Fibroblast of skin of left quadriceps (primary cell): ENCODE results near the gene DPM2.

Experiments used
- DNase-seq, 2 experiments: peaks; one replicate each; pipeline ENCODE4 v3.0.0-alpha.2; 2013; ENCODE audit warnings: low read depth in 2 of 2

Gene DPM2

GRCh38 chr9:127973169-127974000, 35.7 kb upstream of the DPM2 start:
- no peak for DNase-seq

DNA sequence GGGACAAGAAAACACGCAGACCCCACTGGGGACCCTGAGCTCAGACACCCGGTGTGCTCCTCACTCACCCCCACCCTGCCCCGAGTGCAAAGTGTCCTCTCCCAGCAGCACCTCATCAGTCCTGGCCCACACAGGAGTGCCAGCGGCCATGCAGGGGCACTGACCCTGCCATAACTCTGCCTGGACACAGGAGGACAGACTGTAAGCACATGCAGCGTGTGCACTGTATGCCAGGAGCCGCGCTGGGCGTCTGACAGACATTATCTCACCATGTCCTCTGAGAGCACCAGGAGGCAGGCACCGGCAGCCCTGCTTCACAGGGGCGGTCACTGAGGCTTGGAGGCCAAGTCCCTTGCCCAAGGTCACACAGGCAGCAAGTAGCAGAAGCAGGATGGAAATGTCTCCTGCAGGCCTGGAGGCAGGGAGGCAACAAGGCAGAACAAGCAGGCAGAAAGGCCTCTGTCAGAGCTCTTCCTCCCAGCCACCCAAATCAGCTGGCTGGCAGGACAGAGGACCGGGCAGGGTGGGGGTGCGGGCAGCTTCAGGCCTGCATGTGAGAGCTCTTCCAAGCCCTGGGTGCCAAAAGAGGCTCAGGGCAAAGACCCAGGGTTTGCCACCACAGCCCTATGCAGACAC, 34.7 kb upstream of the DPM2 start:
- DNase-seq, result no peak

DNA sequence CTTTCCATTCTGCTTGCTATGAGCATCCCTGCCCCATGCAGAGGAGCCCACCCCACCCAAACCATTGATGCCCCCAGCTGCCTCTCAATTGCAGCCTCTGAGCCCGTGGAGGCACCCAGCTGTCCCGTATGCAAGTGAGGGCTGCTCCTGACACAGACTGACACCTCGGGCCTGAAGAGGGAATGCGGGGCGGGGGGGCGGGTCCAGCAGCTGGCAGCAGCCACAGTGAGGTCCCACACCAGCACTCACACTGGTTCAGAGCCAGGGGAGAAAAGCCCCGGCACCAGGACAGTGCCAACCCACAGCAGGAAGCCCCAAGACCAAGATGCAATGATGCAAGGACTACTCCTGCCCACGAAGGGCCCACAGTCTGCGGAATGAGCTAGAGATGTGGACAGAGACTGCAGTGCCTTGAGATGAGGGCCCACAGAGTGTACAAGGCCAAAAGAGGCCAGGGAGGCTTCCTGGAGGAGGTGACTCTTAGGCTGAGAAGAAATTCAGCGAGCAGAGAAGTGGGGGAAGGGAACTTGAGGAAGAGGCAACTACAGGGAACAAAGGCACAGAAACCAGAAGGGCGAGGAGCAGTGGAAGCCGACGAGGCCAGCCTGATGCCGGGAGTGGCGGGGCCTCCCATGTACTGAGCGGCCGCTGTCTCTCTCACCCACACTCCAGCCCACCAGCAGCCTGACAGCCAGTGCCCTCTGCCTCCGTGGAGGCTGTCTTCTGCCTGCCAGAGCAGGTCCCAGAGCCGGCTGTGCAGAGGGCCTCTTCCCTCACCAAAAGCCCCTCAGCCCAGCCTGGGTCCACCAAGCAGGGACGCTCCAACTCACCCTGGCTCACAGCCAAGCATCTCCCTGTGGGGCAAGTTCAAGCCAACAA, 33.9 kb upstream of the DPM2 start:
- DNase-seq, result no peak

DNA sequence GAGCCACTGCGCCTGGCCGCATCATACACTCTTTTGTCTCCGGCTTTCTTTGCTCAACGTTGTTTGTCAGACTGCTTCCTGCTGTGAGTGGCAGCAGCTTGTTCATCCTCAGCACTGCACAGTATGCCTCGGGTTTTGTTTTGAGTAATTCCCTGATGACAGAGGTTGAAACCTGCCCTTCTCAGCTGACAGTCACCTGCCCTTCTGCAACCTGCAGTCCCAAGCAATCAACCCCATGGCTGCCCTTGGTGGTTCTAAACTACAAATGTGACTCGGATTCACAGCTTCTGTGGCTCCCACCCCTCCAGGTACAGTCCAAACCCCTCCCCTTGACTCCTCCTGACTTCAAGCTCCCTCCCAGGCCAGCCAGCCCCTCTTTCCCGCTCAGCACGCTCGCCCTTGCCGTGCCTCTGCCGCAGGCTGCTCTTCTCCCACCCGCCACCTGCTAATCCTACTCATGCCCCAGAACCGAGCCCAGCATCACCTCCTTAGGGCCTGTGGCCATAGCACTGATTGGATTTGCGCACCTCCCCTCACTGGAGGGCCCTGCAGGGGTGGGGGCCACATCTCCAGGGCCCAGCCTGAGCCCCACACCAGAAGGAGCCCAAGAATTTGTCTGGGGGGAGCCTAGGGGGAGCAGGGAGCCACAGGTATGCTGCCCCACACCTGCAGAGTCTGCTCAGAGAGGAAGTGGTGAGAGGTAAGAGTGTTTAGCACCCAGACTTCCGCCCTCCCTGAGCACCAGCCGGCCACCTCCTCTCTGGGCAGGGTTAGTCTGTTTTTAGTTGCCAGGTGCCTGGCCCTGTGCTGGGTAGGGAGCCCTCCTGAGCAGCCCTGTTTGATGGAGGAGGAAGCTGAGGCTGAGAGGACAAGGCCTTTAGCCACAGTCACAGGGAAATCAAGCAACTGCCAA, 33.0 kb upstream of the DPM2 start:
- no peak for DNase-seq

GRCh38 chr9:127968700-127969383, 31.2 kb upstream of the DPM2 start:
- peak; percentile 80 to 83 for DNase-seq

- no peak for DNase-seq
These were observed 30.4 kb upstream of the DPM2 start for GRCh38 chr9:127968042-127968441.

DNA sequence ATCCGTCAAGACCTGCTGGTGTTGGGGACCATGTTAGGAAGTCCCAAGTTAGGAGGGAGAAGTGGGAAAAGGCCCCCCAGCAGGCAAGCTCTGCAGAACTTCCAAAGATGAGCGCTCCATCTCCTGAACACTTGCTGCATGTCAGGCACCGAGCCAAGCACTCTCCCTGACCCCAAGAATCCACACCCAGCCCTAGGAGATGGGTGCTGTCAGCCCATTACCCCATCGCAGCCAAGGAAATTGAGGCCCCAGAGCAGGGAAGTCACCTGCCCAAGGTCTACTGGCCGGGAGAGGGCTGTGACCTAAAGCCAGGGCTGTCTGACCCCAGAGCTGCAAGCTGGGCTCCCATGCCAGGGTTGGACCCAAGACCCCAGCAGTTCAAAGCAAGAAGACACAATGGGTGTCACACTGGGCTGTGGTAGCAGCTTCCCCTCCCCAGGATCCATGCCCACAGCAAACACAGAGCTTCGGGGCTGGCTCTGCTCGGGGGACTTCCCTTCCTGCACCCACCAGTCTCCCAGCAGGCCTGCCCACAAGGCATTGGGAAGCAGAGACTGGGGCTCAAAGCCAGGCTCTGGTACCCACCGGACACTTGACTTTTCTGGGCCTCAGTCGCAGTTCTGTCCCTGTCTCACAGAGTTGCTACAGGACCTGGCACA, 29.6 kb upstream of the DPM2 start:
- no peak for DNase-seq

DNA sequence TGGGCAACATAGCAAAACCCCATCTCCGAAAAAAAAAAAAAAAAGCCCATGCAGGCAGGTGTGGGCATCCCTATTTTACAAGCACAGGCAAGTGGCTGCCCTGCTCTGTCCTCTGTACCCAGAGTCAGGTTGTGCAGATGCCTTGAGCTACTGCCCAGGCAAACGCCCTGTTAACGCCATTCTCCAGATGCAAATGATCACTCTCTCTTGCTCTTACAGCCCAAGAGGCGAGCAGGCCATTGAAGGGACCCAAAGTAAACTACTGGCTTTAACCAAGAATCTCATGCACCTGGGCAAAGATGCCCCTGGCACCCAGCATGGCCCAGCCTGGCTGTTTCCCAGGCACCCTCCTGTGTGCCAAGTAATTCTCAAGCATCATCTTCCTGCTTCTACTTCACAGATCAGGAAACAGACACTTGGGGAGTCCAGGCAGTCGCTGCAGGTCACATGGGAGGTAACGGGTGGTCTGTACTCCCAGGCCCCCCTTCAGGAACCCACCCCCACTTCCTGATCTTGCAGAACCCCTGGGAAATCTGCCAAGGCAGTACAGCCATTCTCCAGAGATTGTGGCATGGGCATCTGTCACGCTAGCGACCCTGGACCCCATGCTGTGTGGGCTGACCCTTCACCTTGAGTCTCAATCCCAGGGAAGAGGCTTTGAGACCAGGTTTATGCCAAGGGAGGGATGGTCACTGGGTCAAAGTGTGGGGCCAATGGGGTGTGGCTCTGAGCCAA, 28.9 kb upstream of the DPM2 start:
- DNase-seq, result no peak

GRCh38 chr9:127965953-127966352, 28.3 kb upstream of the DPM2 start:
- no peak for DNase-seq

GRCh38 chr9:127963359-127964064, 25.9 kb upstream of the DPM2 start:
- DNase-seq, result no peak

DNA sequence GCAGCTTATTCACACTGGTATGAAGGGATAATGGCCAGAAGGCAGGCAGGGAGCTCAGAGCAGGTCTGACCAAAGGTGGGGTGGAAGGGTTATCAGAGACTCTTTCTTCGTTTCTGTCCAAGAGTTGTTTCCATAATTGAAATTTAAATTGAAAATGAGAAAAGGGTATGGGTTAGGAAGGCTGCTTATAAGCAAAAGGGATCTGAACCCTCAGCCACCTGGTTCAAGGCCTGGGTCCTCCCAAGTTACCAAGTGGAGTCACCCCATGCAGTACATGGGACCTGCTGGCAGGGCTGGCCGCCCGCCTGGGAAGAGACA, 25.3 kb upstream of the DPM2 start:
- DNase-seq, result no peak

DNA sequence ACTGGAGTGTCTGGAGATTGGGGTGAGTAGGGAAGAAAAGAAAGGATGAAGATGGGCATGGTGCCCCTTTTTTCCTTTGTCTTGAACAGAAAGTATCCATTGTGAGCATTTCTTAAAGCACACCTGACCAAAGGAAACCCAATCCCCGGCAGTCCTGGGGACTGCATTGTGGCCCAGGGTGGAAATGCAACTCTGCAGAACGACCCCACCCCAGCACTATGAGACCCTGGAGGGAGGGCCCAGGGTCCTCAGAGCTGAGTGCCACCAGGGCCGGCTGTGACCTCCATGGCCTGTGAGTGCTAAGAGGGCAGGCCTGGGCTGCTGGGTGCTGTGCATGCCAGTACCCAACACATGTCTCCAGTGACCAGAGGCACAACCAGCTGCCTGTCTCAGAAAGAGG, 24.6 kb upstream of the DPM2 start:
- DNase-seq, result no peak

- DNase-seq, result no peak
These were observed 24.0 kb upstream of the DPM2 start for GRCh38 chr9:127961613-127962155.

DNA sequence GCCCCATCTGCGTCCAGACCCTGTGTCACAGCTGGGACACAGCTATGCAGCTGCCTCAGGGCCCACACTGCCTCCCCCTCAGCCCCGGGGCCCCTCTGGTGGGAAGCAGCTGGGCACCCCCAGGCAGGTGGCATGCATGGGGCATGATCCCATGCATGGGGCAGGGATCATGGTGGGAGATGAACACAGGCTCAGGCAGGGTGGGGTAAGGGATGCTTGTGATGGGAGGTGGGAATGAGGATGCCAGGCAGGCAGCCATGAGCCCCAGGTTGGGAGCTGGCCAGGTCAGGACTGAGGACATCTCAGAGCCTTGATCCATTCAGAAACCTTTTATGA, 23.5 kb upstream of the DPM2 start:
- no peak for DNase-seq

DNA sequence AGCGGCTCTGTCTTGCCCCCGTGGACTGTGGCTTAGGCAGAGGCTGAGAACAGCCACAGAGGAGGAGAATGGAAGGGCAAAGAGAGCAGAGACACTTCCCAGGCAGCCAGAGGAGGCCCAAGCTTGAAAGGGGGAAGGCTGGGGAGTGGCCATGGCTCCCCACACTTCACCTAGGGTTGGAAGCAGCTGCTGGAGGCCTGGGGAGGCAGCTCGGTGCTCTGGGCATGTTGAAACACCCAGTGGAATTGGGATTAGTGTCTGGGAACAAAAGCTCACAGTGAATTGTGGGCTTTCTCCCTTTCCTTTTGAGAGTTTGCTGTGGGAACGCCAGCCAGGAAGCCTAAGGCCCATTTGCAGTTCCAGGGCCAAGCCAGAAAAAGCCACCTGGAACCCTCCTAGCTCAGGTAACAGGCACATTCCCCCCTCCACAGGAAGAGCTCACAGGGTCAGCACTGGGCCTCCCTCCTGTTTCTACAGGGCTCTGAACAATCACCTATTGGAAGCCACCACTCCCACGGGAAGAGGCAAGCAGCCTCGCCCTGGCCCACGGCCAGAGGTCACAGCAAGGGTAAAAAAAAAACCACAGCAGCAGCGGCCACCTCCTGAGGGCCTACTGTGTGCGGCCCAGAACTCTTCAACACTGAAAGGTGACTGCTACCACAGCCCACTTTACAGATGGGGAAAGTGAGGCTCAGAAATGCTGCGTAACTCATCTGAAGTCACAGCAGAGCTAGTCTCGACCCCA, 22.9 kb upstream of the DPM2 start:
- no peak for DNase-seq

DNA sequence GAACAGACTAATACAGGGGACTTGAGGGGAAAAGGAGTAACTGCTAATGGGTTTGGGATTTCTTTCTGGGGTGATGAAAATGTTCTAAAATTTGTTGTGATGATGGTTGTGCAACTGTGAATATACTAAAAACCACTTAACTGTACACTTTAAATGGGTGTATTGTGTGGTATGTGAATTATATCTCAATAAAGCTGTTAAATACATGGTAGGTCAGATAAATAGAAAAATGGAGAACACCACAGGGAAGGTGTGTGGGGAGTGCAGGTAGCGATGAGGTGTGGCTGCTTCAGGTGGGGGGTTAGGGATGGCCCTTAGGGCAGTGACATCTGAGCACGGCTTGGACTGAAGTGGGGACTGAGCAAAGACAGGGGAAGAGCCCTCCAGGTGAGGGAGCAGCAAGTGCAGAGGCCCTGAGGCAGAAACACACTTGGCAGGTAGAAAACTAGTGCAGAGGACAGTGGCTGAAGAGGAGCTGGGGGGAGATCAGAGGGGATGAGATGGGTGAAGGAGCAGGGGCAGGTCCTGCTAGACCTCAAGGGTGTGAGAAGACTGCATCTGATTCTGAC, 22.3 kb upstream of the DPM2 start:
- DNase-seq, result no peak

DNA sequence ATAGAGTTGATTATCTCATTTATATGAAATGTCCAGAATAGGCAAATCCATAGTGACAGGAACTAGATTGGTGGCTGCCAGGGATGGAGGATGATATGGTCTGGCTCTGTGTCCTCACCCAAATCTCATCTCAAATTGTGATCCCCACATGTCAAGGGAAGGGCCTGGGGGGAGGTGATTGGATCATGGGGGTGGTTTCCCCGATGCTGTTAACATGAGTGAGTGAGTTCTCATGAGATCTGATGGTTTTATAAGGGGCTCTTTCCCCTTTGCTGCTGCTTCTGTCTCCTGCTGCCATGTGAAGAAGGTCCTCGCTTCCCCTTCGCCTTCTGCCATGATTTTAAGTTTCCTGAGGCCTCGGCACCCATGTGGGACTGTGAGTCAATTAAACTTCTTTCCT, 21.7 kb upstream of the DPM2 start:
- no peak for DNase-seq

DNA sequence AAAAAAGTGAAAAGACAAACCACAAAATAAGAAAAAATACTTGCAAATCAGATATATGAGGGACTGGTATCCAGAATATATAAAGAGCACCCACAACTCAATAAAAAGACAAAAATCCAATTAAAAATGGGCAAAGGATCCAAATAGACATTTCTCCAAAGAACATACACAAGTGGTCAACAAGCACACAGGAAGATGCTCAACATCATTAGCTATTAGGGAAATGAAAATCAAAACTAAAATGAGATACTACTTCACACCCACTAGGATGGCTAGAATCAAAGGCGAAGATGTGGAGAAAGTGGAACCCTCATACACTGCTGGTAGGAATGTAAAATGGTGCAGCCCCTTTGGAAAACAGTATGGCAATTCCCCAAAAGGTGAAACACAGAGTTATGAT, 21.1 kb upstream of the DPM2 start:
- DNase-seq, result no peak
